ENCODE data around the gene SP5. TPM values are rescaled to one million over a fixed set of nuclear protein-coding genes. Genes with fewer than 3 reads are reported as not detected.

The SP5 gene
- total RNA-seq, 1 experiment from 2014 or later: 10.1 TPM

DNA sequence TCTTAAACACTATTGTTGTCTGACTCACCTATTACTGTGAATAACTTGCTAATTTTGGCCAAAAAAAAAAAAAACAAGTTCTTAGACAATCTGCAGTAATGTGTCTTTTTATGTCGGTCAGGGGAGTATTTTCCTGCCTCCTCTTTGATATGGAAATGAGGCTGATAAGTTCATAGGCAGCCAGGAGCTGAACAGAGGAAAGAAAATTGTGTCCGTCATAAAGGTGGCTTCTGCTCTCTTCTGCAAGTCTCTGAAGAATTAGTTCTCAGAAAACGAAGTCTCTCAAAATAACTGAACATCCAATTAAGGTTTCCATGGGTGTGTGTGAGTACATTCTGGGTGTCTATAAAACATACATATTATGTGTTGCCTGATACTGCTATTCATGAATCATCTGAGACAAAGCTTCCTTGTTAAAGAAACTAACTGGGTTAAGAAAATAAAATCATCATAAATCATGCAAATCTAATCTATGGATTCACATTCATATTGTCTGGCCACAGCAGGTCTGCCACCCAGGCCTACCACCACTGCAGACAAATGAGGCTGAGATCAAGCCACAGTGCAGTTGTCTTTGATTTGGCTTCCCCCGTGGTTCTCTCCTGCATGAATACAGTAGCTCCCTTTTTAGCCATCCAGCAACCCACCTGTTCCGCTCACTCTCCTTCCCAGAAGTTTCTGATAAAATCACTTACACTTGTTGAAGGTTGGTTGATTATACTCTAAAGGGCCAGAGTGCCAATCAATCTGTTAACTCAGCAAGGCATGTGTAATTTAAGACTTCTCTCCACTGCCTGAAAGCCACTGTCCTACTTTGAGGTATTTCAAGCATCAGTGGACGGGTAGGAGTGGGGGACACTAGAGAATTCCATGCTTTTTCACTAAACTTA is 19.4 kb upstream of the SP5 start:
- no peaks in the 10 kb centered on the region for H3K27me3 ChIP-seq (ENCODE audit: control insufficient read depth, insufficient read depth, low read length)
- no peaks in the 10 kb centered on the region for H3K36me3 ChIP-seq (replicated peaks; ENCODE audit: control insufficient read depth, insufficient read depth, low read length)
- H3K4me3 ChIP-seq (ENCODE audit: insufficient read depth, low read depth, low read length): no peak overlapping the region
- DNase-seq: no peak

- Histone ChIP-seq H3K27me3 (ENCODE audit: control insufficient read depth, insufficient read depth, low read length) (no peaks in the 10 kb centered on the region), H3K36me3 (replicated peaks; ENCODE audit: control insufficient read depth, insufficient read depth, low read length) (no peaks in the 10 kb centered on the region), H3K4me3 (ENCODE audit: insufficient read depth, low read depth, low read length) (no peak overlapping the region)
- DNase-seq: no peak
These were observed 18.2 kb upstream of the SP5 start for GRCh38 chr2:170696948-170697347.

DNA sequence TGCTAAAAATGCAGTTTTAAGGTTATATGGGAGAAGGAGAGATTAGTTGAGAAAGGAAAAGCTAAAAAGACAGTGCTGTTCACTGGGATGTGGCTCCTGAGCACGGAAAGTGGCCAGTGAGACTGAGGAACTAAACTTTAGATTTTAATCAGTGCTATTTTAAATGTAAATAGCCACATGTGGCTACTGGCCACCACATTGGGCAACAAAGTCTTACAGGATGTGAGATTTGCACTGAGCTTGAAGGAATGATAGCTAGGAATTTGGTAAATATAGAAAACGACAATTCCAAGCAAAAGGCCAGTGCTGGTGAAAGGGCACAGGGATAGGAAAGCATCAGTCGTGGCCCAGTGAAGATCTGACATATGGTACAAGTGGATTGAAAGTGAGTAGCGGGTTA is 14.1 kb upstream of the SP5 start:
- H3K27me3 ChIP-seq (ENCODE audit: control insufficient read depth, insufficient read depth, low read length): no peaks in the 10 kb centered on the region
- no peak for DNase-seq

GRCh38 chr2:170703776-170704476 is 11.2 kb upstream of the SP5 start:
- Histone ChIP-seq H3K27me3 (ENCODE audit: control insufficient read depth, insufficient read depth, low read length) (peaks cover 17% of the 10 kb centered on the region; the same call in 1 of the 2 replicates), H3K4me3 (ENCODE audit: insufficient read depth, low read depth, low read length) (no peak overlapping the region), H3K36me3 (replicated peaks; ENCODE audit: control insufficient read depth, insufficient read depth, low read length) (no peaks in the 10 kb centered on the region)
- no peak for DNase-seq

More for the DNA sequence above, 14.1 kb upstream of the SP5 start:
- no peak overlapping the region for H3K4me3 ChIP-seq (ENCODE audit: insufficient read depth, low read depth, low read length)
- H3K36me3 ChIP-seq (replicated peaks; ENCODE audit: control insufficient read depth, insufficient read depth, low read length): no peaks in the 10 kb centered on the region

DNA sequence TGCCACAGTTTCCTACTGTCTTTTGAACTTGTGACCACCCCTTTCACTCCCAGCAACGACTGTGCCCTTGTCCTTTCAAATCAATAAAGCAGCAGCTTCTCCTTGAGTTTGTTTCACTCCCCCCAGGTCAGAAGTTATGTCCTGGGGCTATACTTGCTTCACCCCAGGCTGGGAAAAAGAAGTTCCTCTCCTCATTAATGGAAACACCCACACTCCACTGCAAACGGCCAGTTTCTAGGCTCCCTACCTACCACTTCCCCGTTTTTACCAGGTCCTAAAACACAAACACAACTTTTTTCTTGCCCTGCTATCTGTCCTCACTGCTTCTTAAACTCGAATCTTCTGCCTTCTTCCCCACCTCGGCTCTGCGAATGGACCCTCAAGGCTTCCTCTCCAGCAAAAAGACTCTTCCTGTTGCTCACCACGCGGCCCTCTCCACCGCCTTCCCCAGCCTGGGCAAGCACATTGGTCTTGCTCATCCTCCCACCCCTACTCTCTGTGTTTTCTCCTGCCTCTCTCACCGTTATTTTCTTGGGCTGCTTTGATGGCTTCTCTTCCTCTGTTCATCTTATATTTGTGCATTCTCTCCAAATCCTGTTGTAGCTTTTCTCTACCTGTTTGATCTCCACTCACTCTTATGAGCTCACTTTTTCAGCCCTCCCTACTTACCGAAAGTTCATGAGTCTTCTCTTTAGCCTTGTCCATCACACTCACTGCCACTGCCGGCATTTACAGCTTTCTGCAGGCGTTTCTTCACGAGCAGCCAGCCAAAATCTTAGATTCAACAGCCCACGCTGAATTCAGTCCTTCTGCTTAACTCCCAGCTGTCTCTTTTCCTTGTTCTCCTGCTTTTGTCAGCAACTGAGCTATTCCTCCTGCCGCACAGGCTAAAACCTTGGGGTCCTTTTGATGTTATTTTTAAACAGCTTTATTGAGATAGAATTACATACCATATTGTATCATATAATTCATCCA is 7.0 kb upstream of the SP5 start:
- Histone ChIP-seq H3K27me3 (ENCODE audit: control insufficient read depth, insufficient read depth, low read length) (peaks cover 59% of the 10 kb centered on the region), H3K36me3 (replicated peaks; ENCODE audit: control insufficient read depth, insufficient read depth, low read length) (no peaks in the 10 kb centered on the region), H3K4me3 (ENCODE audit: insufficient read depth, low read depth, low read length) (no peak overlapping the region)
- peak; percentile 35 for DNase-seq

- Histone ChIP-seq H3K4me3 (ENCODE audit: insufficient read depth, low read depth, low read length) (no peak overlapping the region), H3K36me3 (replicated peaks; ENCODE audit: control insufficient read depth, insufficient read depth, low read length) (no peaks in the 10 kb centered on the region), H3K27me3 (ENCODE audit: control insufficient read depth, insufficient read depth, low read length) (peaks cover 82% of the 10 kb centered on the region)
- DNase-seq: no peak
These were observed 4.5 kb upstream of the SP5 start for GRCh38 chr2:170710609-170710979.

DNA sequence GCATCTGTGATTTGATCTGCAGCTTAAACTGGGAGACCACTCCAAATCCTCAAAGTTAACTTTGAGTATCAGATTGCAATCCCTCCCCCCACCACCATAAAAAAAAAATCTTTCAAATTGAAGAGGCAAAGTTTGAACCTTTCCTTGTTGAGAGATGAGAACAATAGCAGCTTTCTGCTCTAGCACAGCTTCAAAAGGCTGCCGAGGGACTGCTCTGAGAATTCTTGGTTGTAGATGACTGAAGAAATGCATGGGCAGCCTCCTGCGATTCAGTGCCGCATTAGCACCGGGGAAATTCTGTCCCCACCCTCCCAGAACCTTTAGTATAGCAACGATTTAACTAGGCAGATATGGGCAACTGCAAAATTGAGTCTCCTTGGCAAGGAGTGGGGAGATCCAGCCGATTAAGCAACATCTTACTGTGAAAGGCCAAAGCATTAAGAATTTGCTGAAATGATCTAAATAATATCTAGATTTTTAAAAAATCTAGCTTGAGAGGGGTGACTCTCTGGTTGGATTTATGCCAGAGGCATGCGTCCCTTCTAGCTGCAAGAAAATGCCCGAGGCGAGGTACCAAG is 3.9 kb upstream of the SP5 start:
- DNase-seq: peak; percentile 33
- H3K4me3 ChIP-seq (ENCODE audit: insufficient read depth, low read depth, low read length): peak overlapping the region; percentile 19; the same call in 1 of the 2 replicates
- H3K36me3 ChIP-seq (replicated peaks; ENCODE audit: control insufficient read depth, insufficient read depth, low read length): no peaks in the 10 kb centered on the region
- peaks cover 89% of the 10 kb centered on the region for H3K27me3 ChIP-seq (ENCODE audit: control insufficient read depth, insufficient read depth, low read length)

DNA sequence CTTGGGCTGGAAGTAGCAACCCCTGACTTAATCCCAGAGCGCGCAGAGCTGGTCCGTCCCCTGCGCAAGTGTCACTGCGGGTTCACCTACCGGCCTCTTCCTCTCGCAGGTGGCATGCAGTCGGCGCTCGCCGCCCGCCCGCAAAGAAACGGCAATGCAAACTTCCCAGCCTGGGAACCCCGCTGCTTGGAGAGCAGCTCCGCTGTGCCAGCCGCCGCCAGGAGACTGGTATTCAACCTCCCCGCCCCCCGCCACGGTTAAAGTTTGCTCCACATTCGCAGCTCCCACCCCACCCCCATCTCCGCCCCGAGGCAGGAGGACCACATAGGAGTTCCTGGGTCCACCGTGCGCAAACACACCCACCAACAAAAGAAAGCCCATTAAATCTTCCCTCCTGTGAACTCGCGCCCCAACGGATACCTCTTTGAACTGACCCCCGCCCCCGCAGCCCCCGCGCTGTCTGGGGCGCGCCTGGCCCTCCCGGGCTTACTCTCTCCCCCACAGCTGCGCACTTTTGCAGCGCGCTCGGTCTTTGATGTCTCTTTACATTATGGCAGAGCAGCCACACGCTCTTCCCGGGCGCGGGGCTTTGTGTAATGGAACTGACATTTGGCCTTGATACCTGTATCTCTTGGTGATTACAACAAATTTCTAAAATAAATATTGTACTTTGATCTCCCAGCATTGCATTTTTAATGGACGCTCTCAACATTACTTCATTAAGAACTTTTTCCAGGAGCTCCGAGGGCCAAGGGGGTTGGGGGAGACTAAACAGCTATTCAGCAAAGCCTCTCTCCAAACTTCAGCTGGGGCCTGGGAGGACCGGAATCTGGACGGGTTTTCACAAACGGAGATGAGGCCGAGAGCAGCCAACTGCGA is 3.1 kb upstream of the SP5 start:
- peak; percentile 88 for DNase-seq
- Histone ChIP-seq H3K27me3 (ENCODE audit: control insufficient read depth, insufficient read depth, low read length) (peaks cover 96% of the 10 kb centered on the region), H3K36me3 (replicated peaks; ENCODE audit: control insufficient read depth, insufficient read depth, low read length) (no peaks in the 10 kb centered on the region), H3K4me3 (ENCODE audit: insufficient read depth, low read depth, low read length) (peak overlapping the region; percentile 19; the same call in 1 of the 2 replicates)

DNA sequence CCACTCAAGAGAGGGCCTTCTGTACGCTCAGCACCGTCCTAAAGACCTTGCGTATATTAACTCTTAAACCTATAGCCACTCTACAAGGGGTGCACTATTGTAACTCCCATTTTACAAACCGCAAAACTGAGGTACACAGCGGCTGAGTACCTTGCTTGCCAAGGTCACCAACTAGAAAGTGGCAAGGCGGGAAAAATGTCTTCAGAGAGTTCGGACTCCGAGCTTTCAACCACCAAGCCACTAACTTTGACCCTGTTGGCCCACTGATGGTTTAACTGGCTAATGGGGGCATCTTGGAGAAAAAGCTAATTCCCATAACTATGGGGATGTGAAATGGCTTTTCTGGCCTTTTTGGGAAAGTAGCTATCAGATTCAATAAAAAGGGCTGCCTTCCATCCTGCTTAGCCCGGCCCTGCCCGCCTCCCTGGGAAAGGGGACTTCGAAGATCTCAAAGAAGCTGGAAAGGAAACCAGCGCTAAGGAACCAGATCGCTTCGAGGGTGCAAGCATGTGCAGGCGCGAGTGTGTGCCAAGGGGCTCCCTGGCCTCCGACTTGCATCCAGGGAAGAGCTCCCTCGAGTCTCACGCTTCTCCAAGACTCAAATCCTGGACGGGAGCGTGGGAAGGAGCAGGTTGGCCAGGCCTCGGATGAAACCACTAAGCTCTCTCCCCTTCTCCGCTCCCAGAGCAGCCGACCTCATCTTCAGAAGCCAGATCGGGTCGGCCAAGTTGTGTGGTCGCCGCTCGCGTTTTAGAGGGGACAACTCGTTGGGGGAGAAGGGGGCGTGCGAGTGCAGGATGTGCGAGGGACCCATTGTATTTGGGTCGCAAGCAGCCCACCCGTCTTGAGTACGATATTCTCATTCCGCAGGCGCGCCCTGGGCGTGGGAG is 2.2 kb upstream of the SP5 start:
- Histone ChIP-seq H3K36me3 (replicated peaks; ENCODE audit: control insufficient read depth, insufficient read depth, low read length) (no peaks in the 10 kb centered on the region), H3K4me3 (ENCODE audit: insufficient read depth, low read depth, low read length) (peak overlapping the region; percentile 35), H3K27me3 (ENCODE audit: control insufficient read depth, insufficient read depth, low read length) (peaks cover 98% of the 10 kb centered on the region)
- DNase-seq: peak; percentile 64

- H3K4me3 ChIP-seq (ENCODE audit: insufficient read depth, low read depth, low read length): peak overlapping the region; percentile 35
- H3K36me3 ChIP-seq (replicated peaks; ENCODE audit: control insufficient read depth, insufficient read depth, low read length): no peaks in the 10 kb centered on the region
- peaks cover 98% of the 10 kb centered on the region for H3K27me3 ChIP-seq (ENCODE audit: control insufficient read depth, insufficient read depth, low read length)
- peak; percentile 70 for DNase-seq
These were observed 1.4 kb upstream of the SP5 start for GRCh38 chr2:170713543-170714380.

GRCh38 chr2:170714381-170715061 is 616 bp upstream of the SP5 start:
- Histone ChIP-seq H3K4me3 (ENCODE audit: insufficient read depth, low read depth, low read length) (peak overlapping the region; percentile 36), H3K36me3 (replicated peaks; ENCODE audit: control insufficient read depth, insufficient read depth, low read length) (no peaks in the 10 kb centered on the region), H3K27me3 (ENCODE audit: control insufficient read depth, insufficient read depth, low read length) (peaks cover 98% of the 10 kb centered on the region)
- peak; percentile 73 for DNase-seq
